Pulmonary artery endothelial cell (primary cell): ENCODE measurements around the gene FHOD3. TPM values are rescaled to one million over a fixed set of nuclear protein-coding genes. Genes with fewer than 3 reads are reported as not detected.

Source experiments
- DNase-seq: peaks from one replicate; pipeline ENCODE4 v3.0.0-alpha.2; 2011; ENCODE audit warnings: low read depth, low spot score
- total RNA-seq: library from RNA; depleted of rRNA; stranded (reverse); fragments of >200 nt; gene quantifications from 2 replicates; pipeline ENCODE4 v1.2.3, GENCODE V29; 2014

The FHOD3 gene
- total RNA-seq = 0.07 TPM in 2 replicates

DNA sequence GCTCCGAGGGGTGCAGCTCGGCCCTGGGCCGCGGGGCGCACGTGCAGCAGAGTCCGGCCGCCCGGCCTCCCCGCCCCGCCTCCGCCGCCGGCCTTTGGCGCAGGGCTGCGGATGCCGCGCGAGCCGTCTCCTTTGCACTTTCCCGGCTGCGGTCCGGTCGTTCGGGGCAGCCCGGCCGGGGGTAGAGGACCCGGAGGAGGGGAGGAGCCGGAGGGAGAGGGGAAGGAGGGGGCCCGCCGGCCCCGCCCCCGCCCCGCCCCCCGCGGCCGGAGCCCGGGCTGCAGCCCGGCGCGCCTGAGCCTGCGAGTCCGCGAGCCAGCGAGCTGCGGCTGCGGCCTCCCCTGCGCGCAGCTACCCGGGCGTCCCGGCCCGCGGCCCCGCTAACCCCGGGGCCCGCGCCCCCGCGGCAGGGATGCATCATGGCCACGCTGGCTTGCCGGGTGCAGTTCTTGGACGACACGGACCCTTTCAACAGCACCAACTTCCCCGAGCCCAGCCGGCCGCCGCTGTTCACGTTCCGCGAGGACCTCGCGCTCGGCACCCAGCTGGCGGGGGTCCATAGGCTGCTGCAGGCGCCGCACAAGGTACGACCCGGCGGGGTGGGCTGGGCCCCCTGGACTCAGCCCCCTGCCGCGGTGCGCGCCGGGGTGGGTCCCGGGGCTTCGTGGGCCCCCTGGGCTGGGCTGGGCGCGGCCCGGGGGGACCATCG lies at the start of gene FHOD3:
TSS of gene FHOD3 (plus strand) at position 297 of the 709 bp plus-strand sequence. CDS start at position 420, 123 bp downstream.
- no peak for DNase-seq

DNA sequence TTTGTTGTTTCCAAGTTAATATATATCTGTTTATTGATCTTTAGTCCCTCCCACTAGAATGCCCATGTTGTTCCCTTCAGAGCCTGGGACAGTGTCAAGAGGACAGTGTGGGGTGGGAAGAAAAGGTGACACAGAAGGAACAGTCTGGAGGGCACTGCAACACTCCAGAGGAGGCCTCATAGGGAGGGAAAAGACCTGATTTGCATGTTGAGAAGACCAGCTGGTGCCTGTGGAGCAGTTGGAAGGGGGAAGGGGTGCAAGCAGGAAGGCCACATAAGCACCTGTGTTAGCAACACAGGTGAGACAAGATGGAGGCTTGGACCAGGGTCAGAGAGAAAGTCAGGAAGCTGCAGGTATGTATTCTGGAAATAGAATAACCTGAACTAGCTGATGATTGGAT lies 48.1 kb upstream of the FHOD3 start:
- DNase-seq = no peak

- DNase-seq = no peak
Observed at GRCh38 chr18:36250827-36251226, 46.7 kb upstream of the FHOD3 start.

DNA sequence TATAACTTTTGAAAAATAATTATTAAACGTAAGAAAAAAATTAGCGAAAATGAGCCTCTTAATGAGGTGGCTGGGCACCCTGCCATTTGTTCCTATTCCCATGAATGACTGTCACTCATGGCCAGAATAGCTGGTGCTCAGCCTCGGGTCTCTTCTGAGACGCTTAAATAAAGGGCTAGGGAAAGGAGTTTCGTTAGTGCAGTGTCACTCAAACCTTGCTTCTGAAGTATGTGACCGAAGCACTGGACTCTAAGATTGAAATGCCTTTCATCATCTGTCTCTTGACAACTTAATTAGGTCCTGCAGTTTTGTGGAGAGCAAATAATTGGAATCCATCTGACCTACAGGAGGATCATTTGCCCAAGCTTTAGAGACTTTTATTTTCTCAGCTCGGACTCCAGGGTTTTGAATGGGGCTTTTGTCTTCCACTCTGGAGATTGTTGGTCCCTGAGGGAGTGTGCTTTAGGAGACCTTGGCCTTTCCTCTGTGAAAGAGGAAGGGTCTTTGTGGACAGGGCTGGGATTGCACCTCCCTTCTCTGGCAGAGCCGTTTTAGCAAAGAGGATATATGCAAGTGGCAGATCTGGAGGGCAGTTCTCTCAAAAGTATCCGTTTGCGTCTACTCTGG lies 42.3 kb upstream of the FHOD3 start:
- no peak for DNase-seq

DNA sequence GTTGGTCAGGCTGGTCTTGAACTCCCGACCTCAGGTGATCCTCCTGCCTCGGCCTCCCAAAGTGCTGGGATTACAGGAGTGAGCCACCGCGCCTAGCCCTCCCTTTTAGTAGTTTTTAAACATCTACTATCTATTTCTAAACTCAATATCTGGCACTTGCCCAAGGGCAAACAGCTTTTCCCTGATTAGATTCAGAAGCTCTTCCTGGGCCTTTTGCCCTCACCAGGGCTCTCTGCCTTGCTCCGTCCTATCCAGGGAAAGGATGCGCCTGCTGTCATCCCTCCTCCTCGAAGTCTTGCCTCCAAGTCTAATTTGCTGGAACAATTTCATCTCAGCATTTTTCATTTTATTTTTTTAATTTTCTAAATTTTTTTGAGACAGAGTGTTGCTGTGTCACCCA lies 41.4 kb upstream of the FHOD3 start:
- DNase-seq = no peak

DNA sequence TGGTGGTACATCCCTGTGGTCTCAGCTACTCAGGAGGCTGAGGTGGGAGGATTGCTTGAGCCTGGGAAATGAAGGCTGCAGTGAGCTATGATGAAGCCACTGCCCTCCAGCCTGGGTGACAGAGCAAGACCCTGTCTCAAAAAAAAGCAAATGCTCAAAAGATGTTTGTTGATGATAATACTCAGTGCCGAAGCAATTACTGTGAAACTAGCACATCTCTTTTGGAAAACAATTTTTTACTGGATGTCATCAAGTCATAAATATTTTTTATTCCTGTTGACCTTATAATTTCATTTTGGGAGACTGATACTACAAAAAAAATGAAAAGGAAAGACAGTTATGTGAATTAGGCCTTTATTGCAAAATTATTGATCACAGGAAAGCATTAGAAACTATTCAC lies 34.5 kb upstream of the FHOD3 start:
- DNase-seq = no peak

DNA sequence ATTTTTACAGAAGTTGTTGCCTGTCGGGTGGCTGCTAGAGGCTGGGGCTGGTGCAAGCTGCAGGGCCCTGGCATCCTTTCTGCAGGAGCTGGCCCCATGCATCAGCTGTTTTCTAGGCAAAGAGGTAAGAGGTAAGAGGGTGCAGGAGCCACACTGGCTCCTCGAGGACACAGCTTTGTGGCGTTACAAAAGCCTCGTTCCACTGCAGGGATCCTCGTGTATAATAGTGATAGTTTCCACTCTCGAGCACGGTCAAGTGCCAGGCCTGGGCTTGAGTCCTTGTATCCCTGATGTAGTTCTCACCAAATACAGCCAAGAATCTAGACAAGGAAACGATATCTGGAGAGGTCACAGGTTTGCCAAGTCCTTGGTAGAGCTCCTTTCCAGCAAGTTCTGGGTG lies 33.2 kb upstream of the FHOD3 start:
- DNase-seq = no peak

- DNase-seq = no peak
Observed at GRCh38 chr18:36265015-36265414, 32.5 kb upstream of the FHOD3 start.

DNA sequence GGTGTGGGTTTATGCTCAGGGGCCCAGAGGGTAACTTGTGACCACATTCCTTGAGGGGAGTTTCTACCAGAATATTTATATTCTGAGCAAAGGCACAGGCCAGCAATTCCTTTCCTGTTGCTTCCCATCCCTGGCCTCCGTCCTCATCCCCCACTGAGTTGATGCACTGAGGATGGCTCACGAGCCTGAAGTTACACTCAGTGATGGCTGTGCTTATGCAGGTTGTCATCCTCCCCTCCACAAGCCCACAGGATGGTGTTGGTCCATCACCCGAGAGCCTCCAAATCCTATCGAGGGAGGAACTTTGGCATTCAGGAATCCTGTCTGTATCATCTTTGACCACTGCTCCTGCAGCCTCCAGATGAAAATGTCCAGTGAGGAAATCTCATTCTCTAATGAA lies 28.4 kb upstream of the FHOD3 start:
- DNase-seq = no peak

DNA sequence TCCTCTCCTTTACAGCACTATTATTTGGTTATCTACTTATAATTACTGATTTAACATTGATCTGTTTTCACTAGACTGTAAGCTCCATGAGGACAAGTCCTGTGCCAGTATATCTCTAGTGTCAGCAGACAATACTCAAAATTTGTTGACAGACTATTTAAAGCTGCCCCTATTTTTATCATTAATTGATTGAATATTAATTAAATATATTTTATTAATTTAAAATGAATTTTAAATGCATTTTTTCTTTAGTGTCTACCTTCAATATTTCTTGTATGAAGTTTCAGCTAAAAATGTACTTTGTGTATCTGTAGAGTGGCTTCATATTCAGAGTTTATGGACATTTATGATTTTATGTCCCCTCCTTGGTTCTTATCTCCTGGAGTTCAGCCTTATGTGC lies 26.4 kb upstream of the FHOD3 start:
- DNase-seq = no peak

- no peak for DNase-seq
Observed at GRCh38 chr18:36273347-36273746, 24.2 kb upstream of the FHOD3 start.

GRCh38 chr18:36274083-36274715 lies 23.3 kb upstream of the FHOD3 start:
- no peak for DNase-seq

DNA sequence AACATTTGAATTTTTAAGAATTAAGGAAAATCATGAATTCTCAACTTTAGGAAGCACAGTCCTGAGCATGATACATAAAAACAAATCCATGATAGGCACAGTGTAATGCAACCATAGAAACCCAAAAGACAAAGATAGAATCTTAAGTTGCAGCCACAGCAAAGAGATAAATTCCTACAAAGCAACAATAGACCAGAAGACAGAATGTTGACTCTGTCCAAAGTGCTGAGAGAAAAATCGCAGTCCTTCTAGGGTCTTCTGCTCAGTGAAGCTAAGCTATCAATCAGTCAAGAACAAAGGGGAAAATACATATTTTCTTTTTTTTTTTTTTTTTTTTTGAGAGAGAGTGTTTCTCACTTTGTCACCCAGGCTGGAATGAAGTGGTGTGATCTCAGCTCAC lies 22.0 kb upstream of the FHOD3 start:
- no peak for DNase-seq

- DNase-seq = no peak
Observed at GRCh38 chr18:36279001-36279400, 18.5 kb upstream of the FHOD3 start.

DNA sequence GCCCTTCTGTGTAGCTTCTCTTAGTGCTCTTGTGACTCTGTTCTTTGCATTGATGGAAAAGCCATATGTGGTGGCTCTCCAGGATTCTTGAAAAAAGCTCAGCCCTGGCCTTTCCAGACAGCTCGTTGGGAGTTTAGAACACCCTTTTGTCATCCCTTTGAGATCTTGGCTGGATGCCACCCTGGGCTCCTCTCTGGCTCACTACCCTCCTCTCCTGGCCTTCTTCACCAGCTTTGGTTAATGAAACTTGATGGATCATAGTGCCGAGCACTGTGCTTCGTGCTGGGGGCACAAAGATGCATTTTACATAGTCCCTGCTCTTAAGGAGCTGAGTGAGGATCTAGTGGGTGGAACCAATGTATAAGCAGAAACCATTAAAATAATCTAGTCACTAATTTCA lies 15.6 kb upstream of the FHOD3 start:
- DNase-seq = no peak

DNA sequence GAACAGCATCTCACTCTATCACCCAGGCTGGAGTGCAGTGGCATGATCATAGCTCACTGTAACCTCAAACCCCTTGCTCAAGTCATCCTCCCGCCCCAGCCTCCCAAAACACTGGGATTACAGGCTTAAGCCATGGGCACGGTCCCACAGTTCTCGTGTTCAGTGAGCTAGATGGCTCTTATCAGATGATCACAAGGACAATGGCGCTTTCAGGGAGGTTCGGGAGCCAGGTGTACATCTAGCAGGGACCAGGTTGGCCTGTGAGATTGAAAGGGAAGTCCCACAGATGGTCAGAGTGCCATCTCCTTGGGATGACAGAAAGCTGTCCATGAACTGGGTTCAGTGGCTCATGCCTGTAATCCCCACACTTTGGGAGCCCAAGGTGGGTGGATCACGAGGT lies 14.1 kb upstream of the FHOD3 start:
- no peak for DNase-seq

- DNase-seq = no peak
Observed at GRCh38 chr18:36284268-36284667, 13.2 kb upstream of the FHOD3 start.

- peak; percentile 20 for DNase-seq
Observed at GRCh38 chr18:36284671-36285295, 12.7 kb upstream of the FHOD3 start.

DNA sequence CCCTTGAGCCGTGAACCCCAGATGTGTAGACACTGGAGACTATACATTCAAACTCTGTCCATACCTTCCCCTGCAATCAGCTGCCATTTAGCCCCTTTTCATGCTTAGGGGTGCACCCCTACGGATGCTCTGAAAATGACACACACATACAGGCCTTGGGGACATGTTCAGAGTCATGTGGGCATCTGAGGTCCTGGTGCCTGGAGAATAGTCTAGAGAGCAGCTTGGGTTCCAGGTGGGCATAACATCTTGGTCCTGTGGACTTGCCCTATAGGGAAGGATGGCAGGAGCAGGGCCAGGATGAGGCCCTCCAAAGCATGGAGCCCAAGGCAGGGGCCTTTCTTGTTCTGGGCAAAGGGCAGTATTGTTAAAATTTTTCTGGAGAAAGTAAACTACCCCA lies 9.9 kb upstream of the FHOD3 start:
- no peak for DNase-seq

DNA sequence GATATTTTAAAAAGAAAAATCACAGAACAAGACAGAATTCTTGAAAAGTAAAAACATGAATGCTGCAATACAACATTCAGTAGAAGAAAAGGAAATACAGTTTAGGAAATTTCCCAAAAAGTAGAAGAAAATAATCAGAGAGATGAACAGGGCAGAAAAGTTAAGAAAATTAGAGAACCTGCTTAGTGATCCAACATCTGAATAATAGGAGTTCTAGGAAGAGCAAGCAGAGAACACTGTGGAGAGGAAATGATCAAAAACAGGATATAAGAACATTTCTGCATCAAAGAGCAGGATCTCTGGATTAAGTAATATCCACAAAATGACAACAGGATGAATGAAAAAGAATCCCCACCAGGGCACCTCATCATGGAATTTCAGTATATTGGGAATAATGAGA lies 8.8 kb upstream of the FHOD3 start:
- no peak for DNase-seq

DNA sequence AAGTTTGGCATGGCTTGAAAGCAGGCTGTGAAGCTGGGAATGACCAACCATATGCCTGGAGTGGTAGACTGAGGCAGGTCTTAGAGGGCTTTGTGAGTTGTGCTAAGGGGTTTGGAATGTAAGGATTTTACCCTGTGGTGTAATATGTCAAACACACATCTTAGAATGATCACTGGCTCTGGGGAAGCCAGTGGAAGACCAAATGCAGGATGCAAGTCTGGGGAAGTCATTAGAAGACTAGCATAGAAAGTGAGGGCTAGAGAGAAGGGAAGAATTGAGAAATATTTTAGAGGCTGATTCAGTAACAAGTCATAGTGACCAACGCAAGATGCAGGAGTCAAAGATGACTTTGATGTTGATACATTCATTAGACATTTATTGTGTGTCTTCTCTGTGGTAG lies 3.5 kb upstream of the FHOD3 start:
- DNase-seq = no peak

- no peak for DNase-seq
Observed at GRCh38 chr18:36295214-36295613, 2.3 kb upstream of the FHOD3 start.
